Fibroblast of skin of abdomen (primary cell): ENCODE data around the gene SH3RF3.
"Not testable (repeated sequence)": the region's sequence is repeated elsewhere in the genome, so short reads cannot be mapped to it uniquely, and the experiment has no call there.

Experiments used
- DNase-seq: peaks from one replicate; pipeline ENCODE4 v3.0.0-alpha.2; 2013

Gene SH3RF3

GRCh38 chr2:109118321-109118720 lies 10.7 kb upstream of the SH3RF3 start:
- no peak for DNase-seq

GRCh38 chr2:109120166-109120565 lies 8.8 kb upstream of the SH3RF3 start:
- no peak for DNase-seq

GRCh38 chr2:109120686-109121085 lies 8.3 kb upstream of the SH3RF3 start:
- DNase-seq, result not testable (repeated sequence)

- DNase-seq, result no peak
These were observed 5.3 kb upstream of the SH3RF3 start for GRCh38 chr2:109123586-109124201.

GRCh38 chr2:109124982-109125592 lies 3.9 kb upstream of the SH3RF3 start:
- DNase-seq, result no peak

GRCh38 chr2:109125593-109126500 lies 3.2 kb upstream of the SH3RF3 start:
- DNase-seq, result peak; percentile 98

GRCh38 chr2:109126501-109126860 lies 2.5 kb upstream of the SH3RF3 start:
- DNase-seq, result peak; percentile 90

GRCh38 chr2:109127556-109127955 lies 1.4 kb upstream of the SH3RF3 start:
- no peak for DNase-seq

- DNase-seq, result peak; percentile 86
These were observed 873 bp upstream of the SH3RF3 start for GRCh38 chr2:109128048-109128615.

GRCh38 chr2:109129356-109129920 lies 433 bp downstream of the SH3RF3 start:
- peak; percentile 33 for DNase-seq

- no peak for DNase-seq
These were observed 1.1 kb downstream of the SH3RF3 start for GRCh38 chr2:109129921-109130722.

- no peak for DNase-seq
These were observed 1.7 kb downstream of the SH3RF3 start for GRCh38 chr2:109130723-109130995.

- no peak for DNase-seq
These were observed 2.8 kb downstream of the SH3RF3 start for GRCh38 chr2:109131777-109132176.

- no peak for DNase-seq
These were observed 3.6 kb downstream of the SH3RF3 start for GRCh38 chr2:109132626-109133025.

GRCh38 chr2:109133746-109134145 lies 4.7 kb downstream of the SH3RF3 start:
- DNase-seq, result no peak

GRCh38 chr2:109134741-109135358 lies 5.8 kb downstream of the SH3RF3 start:
- no peak for DNase-seq

GRCh38 chr2:109135359-109136197 lies 6.6 kb downstream of the SH3RF3 start:
- no peak for DNase-seq

- DNase-seq, result no peak
These were observed 7.5 kb downstream of the SH3RF3 start for GRCh38 chr2:109136542-109136941.

- DNase-seq, result no peak
These were observed 8.6 kb downstream of the SH3RF3 start for GRCh38 chr2:109137616-109138015.

GRCh38 chr2:109138449-109138848 lies 9.4 kb downstream of the SH3RF3 start:
- no peak for DNase-seq

GRCh38 chr2:109139002-109139401 lies 10.0 kb downstream of the SH3RF3 start:
- DNase-seq, result peak; percentile 68
